SU-DHL-6 (cell line): ENCODE data around the gene LIME1.

Experiments
- CTCF ChIP-seq: fragments of 200-600 bp; sonication (generic); IDR thresholded peaks from one replicate; pipeline ENCODE4 v1.5.1; 2017; ENCODE audit warnings: antibody characterized with exemption, mild to moderate bottlenecking, low read length, moderate library complexity; ENCODE audit not compliant: insufficient read depth, poor library complexity, severe bottlenecking
- EZH2phosphoT487 ChIP-seq: fragments of 200-600 bp; sonication (generic), shearing (Covaris generic); conservative IDR thresholded peaks from 2 replicates; pipeline ENCODE4 v1.6.1; 2018; ENCODE audit warnings: mild to moderate bottlenecking, antibody characterized with exemption, low read length, moderate library complexity, mixed read lengths

GRCh38 chr20:63696306-63696627 is 40.2 kb upstream of the LIME1 start:
- TF ChIP-seq CTCF, result no peak
- TF ChIP-seq EZH2phosphoT487, result no peak
